DMS53 treated with DMSO at 0.1 percent for 48 hours (cell line): ENCODE results near the gene HPCAL1.
A peak's percentile ranks its signal among the peaks of the same experiment; 100 is the strongest.
"Not testable (repeated sequence)": the region's sequence is repeated elsewhere in the genome, so short reads cannot be mapped to it uniquely, and the experiment has no call there.

ENCODE experiments used
- DNase-seq: peaks from one replicate; lab custom pipeline; 2025; ENCODE audit not compliant: unreplicated experiment; lab: John Stamatoyannopoulos, UW

HPCAL1 gene

GRCh38 chr2:10284108-10284870 is 18.4 kb upstream of the HPCAL1 start:
- DNase-seq: no peak

- DNase-seq: peak; percentile 67
Observed at GRCh38 chr2:10285191-10285555, 17.5 kb upstream of the HPCAL1 start.

- peak; percentile 67 for DNase-seq
Observed at GRCh38 chr2:10285556-10286198, 17.0 kb upstream of the HPCAL1 start.

GRCh38 chr2:10286216-10287037 is 16.3 kb upstream of the HPCAL1 start:
- DNase-seq: peak; percentile 19

- DNase-seq: no peak
Observed at GRCh38 chr2:10287761-10288160, 14.9 kb upstream of the HPCAL1 start.

- DNase-seq: no peak
Observed at GRCh38 chr2:10288606-10289005, 14.1 kb upstream of the HPCAL1 start.

- no peak for DNase-seq
Observed at GRCh38 chr2:10289352-10289751, 13.4 kb upstream of the HPCAL1 start.

GRCh38 chr2:10289891-10290290 is 12.8 kb upstream of the HPCAL1 start:
- no peak for DNase-seq

- not testable (repeated sequence) for DNase-seq
Observed at GRCh38 chr2:10291376-10291775, 11.3 kb upstream of the HPCAL1 start.

GRCh38 chr2:10292033-10292432 is 10.7 kb upstream of the HPCAL1 start:
- DNase-seq: no peak

- no peak for DNase-seq
Observed at GRCh38 chr2:10293603-10294002, 9.1 kb upstream of the HPCAL1 start.

- no peak for DNase-seq
Observed at GRCh38 chr2:10294077-10294476, 8.6 kb upstream of the HPCAL1 start.

- not testable (repeated sequence) for DNase-seq
Observed at GRCh38 chr2:10295649-10296048, 7.1 kb upstream of the HPCAL1 start.

- DNase-seq: no peak
Observed at GRCh38 chr2:10296142-10296541, 6.6 kb upstream of the HPCAL1 start.

GRCh38 chr2:10297191-10297830 is 5.4 kb upstream of the HPCAL1 start:
- DNase-seq: no peak

- no peak for DNase-seq
Observed at GRCh38 chr2:10297959-10298531, 4.7 kb upstream of the HPCAL1 start.

- DNase-seq: not testable (repeated sequence)
Observed at GRCh38 chr2:10298777-10299176, 3.9 kb upstream of the HPCAL1 start.

- no peak for DNase-seq
Observed at GRCh38 chr2:10300328-10300920, 2.3 kb upstream of the HPCAL1 start.

GRCh38 chr2:10300997-10301940 is 1.4 kb upstream of the HPCAL1 start:
- DNase-seq: no peak
